ENCODE results near the gene PDGFC. TPM values are rescaled to one million over a fixed set of nuclear protein-coding genes. Genes with fewer than 3 reads are reported as not detected.

The PDGFC gene
- total RNA-seq, 1 experiment from 2014 or later, result 9.8 TPM

DNA sequence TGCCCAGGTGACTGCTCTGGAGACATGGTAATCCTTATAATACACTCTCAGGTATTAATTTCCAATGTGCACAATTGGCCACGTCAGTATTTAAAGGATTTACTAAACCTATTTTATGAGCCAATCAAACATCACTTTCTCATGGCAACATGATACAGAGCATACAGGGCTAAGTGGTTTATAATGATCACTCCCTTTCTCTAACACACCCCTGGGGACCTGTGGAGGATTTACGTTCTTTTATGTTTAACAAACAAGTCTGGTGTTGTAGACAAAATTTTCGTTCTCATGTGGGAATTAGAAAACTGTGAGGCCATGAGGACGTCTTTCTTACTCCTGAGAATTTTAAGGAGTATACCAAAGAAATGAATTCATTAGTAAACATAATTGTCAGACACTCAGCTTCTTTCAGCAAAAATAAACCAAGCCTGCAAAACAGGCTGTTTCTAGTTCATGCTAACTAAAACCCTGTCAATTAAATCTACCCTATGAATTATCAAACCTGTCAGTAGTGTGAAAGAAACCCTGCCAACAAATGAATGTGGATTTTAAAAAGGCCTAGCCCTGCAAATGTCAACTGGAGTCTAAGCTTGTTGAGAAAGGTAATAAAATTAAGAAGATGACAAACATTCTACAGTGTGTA, 155.8 kb downstream of the PDGFC start:
- Histone ChIP-seq H3K9me2 (ENCODE audit: insufficient read depth) (no peaks in the 10 kb centered on the region), H3K27me3 (ENCODE audit: insufficient read depth, low read length) (no peaks in the 10 kb centered on the region), H3K4me3 (replicated peaks in 1 of 2; ENCODE audit: low read depth in 1 of 2, low read length in 2 of 2) (no peak overlapping the region), H3K36me3 (ENCODE audit: control insufficient read depth in 1 of 2, insufficient read depth in 2 of 2, low read length in 2 of 2) (no peaks in the 10 kb centered on the region), H3K4me1 (ENCODE audit: control insufficient read depth in 1 of 2, insufficient read depth in 2 of 2, low read length in 2 of 2) (no peaks in the 10 kb centered on the region), H2AFZ (ENCODE audit: low read depth, low read length, poor library complexity, severe bottlenecking) (no peak overlapping the region), H3K79me2 (ENCODE audit: insufficient read depth, low read length) (no peaks in the 10 kb centered on the region), H3K27ac (ENCODE audit: low read depth, low read length) (no peak overlapping the region), H3K9me3 (ENCODE audit: control insufficient read depth in 1 of 2, insufficient read depth in 1 of 2, low read depth in 1 of 2, low read length in 2 of 2) (no peaks in the 10 kb centered on the region), H4K20me1 (ENCODE audit: insufficient read depth) (no peaks in the 10 kb centered on the region), H3K4me2 (ENCODE audit: low read length) (no peak overlapping the region), H3K9ac (ENCODE audit: low read length) (no peak overlapping the region)
- BruUV-seq (replicated peaks), result no TSS peak
- intact Hi-C loops (cut with micrococcal nuclease), result no loop called here
- CTCF ChIA-PET, result no interaction called here
- DNase-seq (ENCODE audit: low read depth, low spot score) (no peak), ATAC-seq (no peak)
- POLR2A ChIA-PET, result no interaction called here
- TF ChIP-seq SRF (IDR thresholded peaks at IDR 0.05; ENCODE audit: low read depth), result no peak
- TF ChIP-seq EZH2 (IDR thresholded peaks at IDR 0.05), result no peak
- TF ChIP-seq ZFX (IDR thresholded peaks at IDR 0.05), result no peak
- no peak for TF ChIP-seq MAX (IDR thresholded peaks at IDR 0.05)
- TF ChIP-seq REST (IDR thresholded peaks at IDR 0.05; ENCODE audit: low read depth), result no peak
- no peak for TF ChIP-seq ELF1 (IDR thresholded peaks at IDR 0.05; ENCODE audit: borderline replicate concordance, low read depth)
- no peak for TF ChIP-seq YY1 (IDR thresholded peaks at IDR 0.05; ENCODE audit: extremely low read depth, insufficient replicate concordance, low read depth, low read length)
- no peak for TF ChIP-seq POLR2A (IDR thresholded peaks at IDR 0.05; ENCODE audit: borderline replicate concordance, extremely low read depth, insufficient read depth, insufficient read length)
- TF ChIP-seq FOSL1 (IDR thresholded peaks at IDR 0.05; ENCODE audit: low read depth), result no peak
- TF ChIP-seq EZH2phosphoT487 (IDR thresholded peaks at IDR 0.05; ENCODE audit: borderline replicate concordance), result no peak
- TF ChIP-seq, protein P1, sequence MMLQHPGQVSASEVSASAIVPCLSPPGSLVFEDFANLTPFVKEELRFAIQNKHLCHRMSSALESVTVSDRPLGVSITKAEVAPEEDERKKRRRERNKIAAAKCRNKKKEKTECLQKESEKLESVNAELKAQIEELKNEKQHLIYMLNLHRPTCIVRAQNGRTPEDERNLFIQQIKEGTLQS (IDR thresholded peaks at IDR 0.05), result no peak
- TF ChIP-seq CBX3 (IDR thresholded peaks at IDR 0.05; ENCODE audit: low read depth), result no peak
- TF ChIP-seq SP1 (IDR thresholded peaks at IDR 0.05; ENCODE audit: low read depth), result no peak
- TF ChIP-seq ZBTB33 (IDR thresholded peaks at IDR 0.05; ENCODE audit: extremely low read depth, insufficient replicate concordance, low read length), result no peak
- TF ChIP-seq SIN3A (IDR thresholded peaks at IDR 0.05; ENCODE audit: low read depth), result no peak
- TF ChIP-seq JUND (IDR thresholded peaks at IDR 0.05), result no peak
- TF ChIP-seq EGR1 (IDR thresholded peaks at IDR 0.05; ENCODE audit: low read depth), result no peak
- TF ChIP-seq RAD21 (IDR thresholded peaks at IDR 0.05; ENCODE audit: low read depth), result no peak
- TF ChIP-seq TCF7L2 (IDR thresholded peaks at IDR 0.05; ENCODE audit: borderline replicate concordance, extremely low read depth, insufficient read depth, insufficient read length), result no peak
- TF ChIP-seq ZNF274 (IDR thresholded peaks at IDR 0.05; ENCODE audit: low read depth, low read length), result no peak
- RAD21 ChIA-PET (ENCODE audit: low non-redundant PET in 1 of 2, low total read pairs in 2 of 2, uncharacterized antibody in 2 of 2, unreplicated experiment in 2 of 2), result no interaction called here
